Activated CD4-positive, alpha-beta T cell treated with anti-CD3 and anti-CD28 coated beads for 36 hours (primary cell): Measurements from ENCODE around the gene MEIOB. TPM values are rescaled to one million over a fixed set of nuclear protein-coding genes. Genes with fewer than 3 reads are reported as not detected.
"Not testable (repeated sequence)": the region's sequence is repeated elsewhere in the genome, so short reads cannot be mapped to it uniquely, and the experiment has no call there.

Experiments
- ATAC-seq: fragments of 200-7000 bp; cut with Tn5 transposase; one replicate; pipeline ENCODE4 v1.10.0; 2021; ENCODE audit warnings: mild to moderate bottlenecking, moderate library complexity
- CTCF ChIA-PET: fragments of 350-600 bp; sonication (Branson Sonifier 250); formaldehyde crosslinking; loops from one replicate; lab custom pipeline; 2021; ENCODE audit warnings: antibody characterized with exemption; lab: Charles Lee
- POLR2A ChIA-PET: fragments of 350-600 bp; sonication (Branson Sonifier 250); formaldehyde crosslinking; loops from one replicate; lab custom pipeline; 2021; ENCODE audit warnings: antibody characterized with exemption, inconsistent platforms; lab: Charles Lee
- DNase-seq: peaks from one replicate; pipeline ENCODE4 v3.0.0-alpha.2; 2020
- H3K27ac Mint-ChIP-seq: one replicate; pipeline ENCODE4 v1.8.0; 2021; ENCODE audit warnings: mixed read lengths
- H3K27me3 Mint-ChIP-seq: one replicate; pipeline ENCODE4 v1.8.0; 2021; ENCODE audit warnings: mixed read lengths
- H3K36me3 Mint-ChIP-seq: one replicate; pipeline ENCODE4 v1.8.0; 2021; ENCODE audit warnings: low read depth, mixed read lengths
- H3K4me1 Mint-ChIP-seq: one replicate; pipeline ENCODE4 v1.8.0; 2021; ENCODE audit warnings: mixed read lengths
- H3K4me3 Mint-ChIP-seq: one replicate; pipeline ENCODE4 v1.8.0; 2021; ENCODE audit warnings: mild to moderate bottlenecking, moderate library complexity, mixed read lengths
- H3K9me3 Mint-ChIP-seq: one replicate; pipeline ENCODE4 v1.8.0; 2021; ENCODE audit warnings: low read depth, mixed read lengths
- intact Hi-C, 2 experiments: fragments of 100-400 bp; cut with DNase I in 1 of 2; cut with micrococcal nuclease in 1 of 2; formaldehyde crosslinking; loops; one replicate each; pipeline versions ENCODE4 v1.14.2 to v1.15.1; 2022 to 2024; cut with DNase I, micrococcal nuclease
- total RNA-seq, 2 experiments: library from RNA; stranded (reverse); gene quantifications; one replicate each; pipeline ENCODE4 v1.2.3, GENCODE V29; 2021

Gene MEIOB
- total RNA-seq, 2 experiments from 2014 or later, result 0.14 to 0.21 TPM

- intact Hi-C loops, result no loop called here
- Mint-ChIP-seq H3K36me3 (no peaks in the 10 kb centered on the region), H3K27ac (no peak overlapping the region), H3K4me3 (no peak overlapping the region), H3K27me3 (peaks cover 5% of the 10 kb centered on the region), H3K9me3 (no peaks in the 10 kb centered on the region), H3K4me1 (no peaks in the 10 kb centered on the region)
- ATAC-seq, result no peak
- DNase-seq, result no peak
- ChIA-PET CTCF (interaction anchor here (0.6 kb wide), 1 partner anchor 933 kb away, joined by 4 read pairs; no protein-coding TSS in a partner anchor), POLR2A (no interaction called here)
These were observed 18.2 kb upstream of the MEIOB start for GRCh38 chr16:1890024-1890707.

DNA sequence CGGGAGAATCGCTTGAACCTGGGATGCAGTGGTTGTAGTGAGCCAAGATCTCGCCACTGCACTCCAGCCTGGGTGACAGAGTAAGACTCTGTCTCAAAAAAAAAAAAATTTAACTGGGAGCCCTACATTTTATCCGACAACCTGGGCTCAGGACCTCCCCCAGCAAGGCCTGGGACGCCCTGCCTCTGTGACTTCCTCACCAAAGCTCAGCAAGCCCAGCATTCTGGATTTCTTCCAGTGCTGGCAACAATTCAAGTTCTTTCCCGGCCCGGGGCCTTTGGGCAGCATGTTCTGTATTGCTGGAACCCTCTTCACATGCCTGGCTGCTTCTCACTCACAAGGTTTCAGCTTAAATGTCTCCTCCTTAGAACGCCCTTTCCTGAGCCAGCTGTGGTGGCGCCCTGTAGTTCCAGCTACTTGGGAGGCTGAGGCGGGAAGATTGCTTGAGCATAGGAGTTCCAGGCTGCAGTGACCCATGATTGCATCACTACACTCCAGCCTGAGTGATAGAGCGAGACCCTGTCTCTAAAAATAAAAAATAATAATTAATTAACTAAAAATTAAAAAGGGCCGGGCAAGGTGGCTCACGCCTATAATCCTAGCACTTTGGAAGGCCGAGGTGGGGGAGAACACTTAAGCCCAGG is 15.9 kb upstream of the MEIOB start:
- no peak for ATAC-seq
- H3K9me3 Mint-ChIP-seq, result no peaks in the 10 kb centered on the region
- peaks cover 8% of the 10 kb centered on the region for H3K27me3 Mint-ChIP-seq
- intact Hi-C loops, result no loop called here
- ChIA-PET CTCF (interaction anchor here (0.8 kb wide), 1 partner anchor 19 kb away, joined by 3 read pairs; no protein-coding TSS in a partner anchor), POLR2A (no interaction called here)
- H3K4me3 Mint-ChIP-seq, result no peak overlapping the region
- no peaks in the 10 kb centered on the region for H3K4me1 Mint-ChIP-seq
- no peak overlapping the region for H3K27ac Mint-ChIP-seq
- no peaks in the 10 kb centered on the region for H3K36me3 Mint-ChIP-seq
- DNase-seq, result no peak

- intact Hi-C loops, result no loop called here
- H3K9me3 Mint-ChIP-seq, result no peaks in the 10 kb centered on the region
- H3K4me1 Mint-ChIP-seq, result no peaks in the 10 kb centered on the region
- no peak overlapping the region for H3K4me3 Mint-ChIP-seq
- no peak for DNase-seq
- ChIA-PET CTCF (interaction anchor here (1.1 to 1.6 kb wide), 2 partner anchors 23 to 44 kb away, joined by 3 to 6 read pairs; no protein-coding TSS in a partner anchor), POLR2A (no interaction called here)
- H3K27me3 Mint-ChIP-seq, result peaks cover 6% of the 10 kb centered on the region
- H3K36me3 Mint-ChIP-seq, result no peaks in the 10 kb centered on the region
- ATAC-seq, result no peak
- no peak overlapping the region for H3K27ac Mint-ChIP-seq
These were observed 12.9 kb upstream of the MEIOB start for GRCh38 chr16:1884889-1885288.

DNA sequence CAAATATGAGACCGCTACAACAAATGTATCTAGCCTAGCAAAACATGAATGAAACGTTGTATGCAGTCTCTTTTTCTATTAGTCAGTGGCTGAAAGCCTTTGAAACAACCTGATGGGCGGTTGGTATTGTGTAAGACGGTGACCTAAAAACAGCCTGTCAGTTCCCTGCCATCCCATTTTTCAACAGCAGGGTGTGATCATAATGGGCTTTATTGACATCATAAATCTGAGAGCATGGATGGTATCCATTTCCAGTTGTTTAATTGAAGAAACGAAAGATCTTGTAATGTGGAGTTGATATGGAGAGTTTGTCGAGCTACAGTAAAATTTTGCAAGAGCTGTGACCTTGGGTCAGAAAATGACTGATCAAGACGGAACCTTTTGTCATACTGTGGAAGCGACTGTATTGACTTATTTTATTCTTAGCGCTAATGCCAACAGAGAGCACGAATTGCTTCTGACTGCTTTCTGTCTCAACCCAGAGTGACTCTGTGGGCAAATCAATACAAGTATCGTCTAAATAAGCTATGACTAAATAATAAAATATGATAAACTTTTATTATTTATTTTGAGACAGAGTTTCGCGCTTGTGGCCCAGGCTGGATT is 12.3 kb upstream of the MEIOB start:
- Mint-ChIP-seq H3K4me3 (no peak overlapping the region), H3K36me3 (no peaks in the 10 kb centered on the region), H3K27ac (no peak overlapping the region), H3K9me3 (no peaks in the 10 kb centered on the region), H3K27me3 (peaks cover 6% of the 10 kb centered on the region), H3K4me1 (no peaks in the 10 kb centered on the region)
- ChIA-PET POLR2A (no interaction called here), CTCF (interaction anchor here (1.1 to 1.6 kb wide), 2 partner anchors 22 to 44 kb away, joined by 3 to 6 read pairs; no protein-coding TSS in a partner anchor)
- peak; percentile 44 for ATAC-seq
- peak; percentile 27 for DNase-seq
- intact Hi-C loops, result no loop called here

DNA sequence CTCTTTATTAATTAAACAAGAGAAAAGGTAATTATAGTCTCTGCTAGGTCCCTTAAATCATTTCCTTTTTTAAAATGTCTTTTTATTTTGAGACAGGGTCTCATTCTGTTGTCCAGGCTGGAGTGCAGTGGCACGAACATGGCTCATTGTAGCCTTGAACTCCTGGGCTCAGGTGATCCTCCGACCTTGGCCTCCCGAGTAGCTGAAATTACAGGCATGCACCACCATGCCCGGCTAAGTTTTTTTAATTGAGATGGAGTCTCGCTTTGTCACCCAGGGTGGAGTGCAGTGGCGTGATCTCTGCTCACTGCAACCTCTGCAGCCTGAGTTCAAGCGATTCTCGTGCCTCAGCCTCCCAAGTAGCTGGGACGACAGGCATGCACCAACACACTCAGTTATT is 9.2 kb upstream of the MEIOB start:
- DNase-seq, H3K9me3 Mint-ChIP-seq, H3K36me3 Mint-ChIP-seq, intact Hi-C loops, POLR2A ChIA-PET, H3K27ac Mint-ChIP-seq, H3K4me1 Mint-ChIP-seq, ATAC-seq, H3K4me3 Mint-ChIP-seq: not testable (repeated sequence)
- CTCF ChIA-PET, result interaction anchor here (0.9 kb wide), 1 partner anchor 12 kb away, joined by 3 read pairs; no protein-coding TSS in a partner anchor
- peaks cover 11% of the 10 kb centered on the region for H3K27me3 Mint-ChIP-seq

DNA sequence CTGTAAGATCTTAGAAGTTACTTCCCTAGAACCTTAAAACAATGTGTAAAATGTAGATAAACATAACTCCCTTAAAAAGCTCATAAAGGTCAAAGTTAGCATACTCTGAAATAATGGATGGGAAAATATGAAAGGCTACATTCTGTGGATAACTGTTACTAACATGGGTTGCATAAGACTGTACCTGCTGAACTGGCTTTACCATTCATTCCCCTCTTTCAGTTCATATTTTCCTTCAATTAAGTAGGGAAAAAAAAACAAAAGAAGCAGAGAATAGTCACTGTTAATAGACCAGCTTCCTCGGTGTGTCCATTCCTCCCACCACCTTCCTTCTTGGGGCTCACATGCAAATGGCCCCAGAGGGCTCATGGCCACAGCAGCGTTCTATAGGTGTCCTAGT is 7.5 kb upstream of the MEIOB start:
- ATAC-seq (no peak), DNase-seq (no peak)
- intact Hi-C loops, result no loop called here
- Mint-ChIP-seq H3K9me3 (no peaks in the 10 kb centered on the region), H3K27ac (no peak overlapping the region), H3K27me3 (peaks cover 14% of the 10 kb centered on the region), H3K36me3 (no peaks in the 10 kb centered on the region), H3K4me1 (no peaks in the 10 kb centered on the region), H3K4me3 (no peak overlapping the region)
- POLR2A ChIA-PET, result no interaction called here
- CTCF ChIA-PET, result no interaction called here

DNA sequence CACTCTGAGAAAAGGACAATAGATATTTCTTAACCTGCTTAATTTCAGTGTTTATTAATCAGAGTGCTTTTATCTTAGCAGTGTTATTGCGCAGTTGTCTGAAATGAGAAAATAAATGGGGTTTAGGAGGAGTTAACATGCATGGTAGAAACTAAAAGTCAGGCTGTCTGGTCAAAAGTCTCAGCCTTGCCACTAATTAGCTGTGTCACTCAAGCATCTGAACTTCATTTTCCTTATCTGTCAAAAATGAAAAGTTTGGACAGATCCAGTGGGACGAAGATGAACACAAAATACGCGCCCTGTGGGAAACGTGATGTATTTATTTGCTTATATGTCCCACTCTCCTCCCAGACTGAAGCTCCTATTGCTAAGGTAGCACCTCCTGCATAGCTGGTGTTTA is 6.3 kb upstream of the MEIOB start:
- no peak for DNase-seq
- ChIA-PET POLR2A (interaction anchor here (0.5 kb wide), 1 partner anchor 94 kb away, joined by 4 read pairs; no protein-coding TSS in a partner anchor), CTCF (interaction anchor here (1.5 to 1.9 kb wide), 2 partner anchors 9 to 51 kb away, joined by 5 read pairs; no protein-coding TSS in a partner anchor)
- intact Hi-C loops, result no loop called here
- Mint-ChIP-seq H3K4me1 (no peaks in the 10 kb centered on the region), H3K4me3 (no peak overlapping the region), H3K9me3 (no peaks in the 10 kb centered on the region), H3K36me3 (no peaks in the 10 kb centered on the region), H3K27ac (no peak overlapping the region), H3K27me3 (peaks cover 17% of the 10 kb centered on the region)
- no peak for ATAC-seq

- DNase-seq (no peak), ATAC-seq (no peak)
- Mint-ChIP-seq H3K27me3 (peaks cover 17% of the 10 kb centered on the region), H3K36me3 (no peaks in the 10 kb centered on the region), H3K4me3 (no peak overlapping the region), H3K4me1 (no peaks in the 10 kb centered on the region), H3K27ac (no peak overlapping the region), H3K9me3 (no peaks in the 10 kb centered on the region)
- ChIA-PET CTCF (interaction anchor here (1.5 to 2.6 kb wide), 3 partner anchors 9 to 51 kb away, joined by 5 to 6 read pairs (median 5); no protein-coding TSS in a partner anchor), POLR2A (no interaction called here)
- intact Hi-C loops, result no loop called here
These were observed 5.8 kb upstream of the MEIOB start for GRCh38 chr16:1877804-1878203.

DNA sequence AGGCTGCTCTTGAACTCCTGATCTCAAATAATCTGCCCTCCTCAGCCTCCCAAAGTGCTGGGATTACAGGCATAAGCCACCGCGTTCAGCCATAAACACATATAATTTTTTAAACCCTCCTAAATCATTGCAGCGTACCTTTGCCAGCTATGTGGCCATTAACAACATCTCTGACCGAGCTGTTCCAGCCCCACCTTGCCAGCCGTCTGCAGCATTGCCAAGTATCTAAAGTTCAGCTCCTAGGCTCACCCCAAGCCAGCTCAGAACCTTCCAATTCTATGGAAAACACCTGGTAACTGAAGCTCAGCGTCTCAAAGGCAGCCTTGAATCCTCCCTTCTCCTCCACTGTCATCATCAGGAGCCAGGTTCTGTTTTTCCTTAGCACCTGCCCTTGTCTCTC is 5.1 kb upstream of the MEIOB start:
- Mint-ChIP-seq H3K4me3 (no peak overlapping the region), H3K27me3 (peaks cover 23% of the 10 kb centered on the region), H3K27ac (no peak overlapping the region), H3K9me3 (no peaks in the 10 kb centered on the region), H3K36me3 (no peaks in the 10 kb centered on the region), H3K4me1 (peaks cover 3% of the 10 kb centered on the region)
- intact Hi-C loops, result no loop called here
- ChIA-PET CTCF (interaction anchor here (0.9 to 2.6 kb wide), 3 partner anchors 8 to 15 kb away, joined by 4 to 6 read pairs (median 5); no protein-coding TSS in a partner anchor), POLR2A (no interaction called here)
- no peak for ATAC-seq
- no peak for DNase-seq

DNA sequence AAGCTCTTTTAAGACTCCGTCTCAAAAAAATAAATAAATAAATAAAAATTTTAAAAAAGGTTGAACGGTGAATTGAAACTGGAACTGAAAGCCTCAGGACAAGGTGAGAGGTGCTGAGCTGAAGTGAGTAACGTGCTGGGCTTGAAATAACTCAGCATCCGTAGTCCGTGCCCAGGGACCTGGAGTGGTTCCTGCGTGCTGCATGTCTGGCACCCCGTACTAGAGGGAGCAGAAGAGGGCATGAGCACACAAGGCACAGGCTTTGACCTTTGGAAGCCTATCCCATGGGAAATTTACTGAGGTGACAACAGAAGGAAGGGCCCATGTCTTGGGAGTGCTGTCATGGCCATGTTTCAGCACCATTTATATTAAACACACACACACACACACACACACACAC is 4.5 kb upstream of the MEIOB start:
- Mint-ChIP-seq H3K4me3 (no peak overlapping the region), H3K4me1 (peaks cover 3% of the 10 kb centered on the region), H3K36me3 (no peaks in the 10 kb centered on the region), H3K27me3 (peaks cover 22% of the 10 kb centered on the region), H3K27ac (no peak overlapping the region), H3K9me3 (no peaks in the 10 kb centered on the region)
- ChIA-PET POLR2A (interaction anchor here (0.7 kb wide), 1 partner anchor 451 kb away, joined by 3 read pairs; no protein-coding TSS in a partner anchor), CTCF (interaction anchor here (0.9 to 2.6 kb wide), 3 partner anchors 9 to 19 kb away, joined by 4 to 6 read pairs (median 4); no protein-coding TSS in a partner anchor)
- intact Hi-C loops, result no loop called here
- DNase-seq, result peak; percentile 39
- ATAC-seq, result peak; percentile 78

DNA sequence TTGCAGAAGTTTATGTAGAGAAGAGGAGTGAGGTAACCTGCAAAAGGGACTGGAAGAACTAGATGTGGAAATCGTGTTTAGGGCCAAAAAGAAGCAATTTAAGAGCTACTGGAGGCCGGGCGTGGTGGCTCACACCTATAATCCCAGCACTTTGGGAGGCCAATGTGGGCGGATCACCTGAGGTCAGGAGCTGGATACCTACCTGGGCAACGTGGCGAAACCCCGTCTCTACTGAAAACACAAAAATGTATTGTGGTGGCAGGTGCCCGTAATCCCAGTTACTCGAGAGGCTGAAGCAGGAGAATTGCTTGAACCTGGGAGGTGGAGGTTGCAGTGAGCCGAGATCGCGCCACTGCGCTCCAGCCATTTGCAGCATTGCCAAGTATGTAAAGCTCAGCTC is 4.1 kb upstream of the MEIOB start:
- peaks cover 22% of the 10 kb centered on the region for H3K27me3 Mint-ChIP-seq
- ChIA-PET POLR2A (interaction anchor here (0.7 kb wide), 2 partner anchors 109 to 452 kb away, joined by 3 read pairs; no protein-coding TSS in a partner anchor), CTCF (interaction anchor here (1.0 to 2.6 kb wide), 2 partner anchors 14 to 19 kb away, joined by 4 to 6 read pairs; no protein-coding TSS in a partner anchor)
- DNase-seq, H3K4me1 Mint-ChIP-seq, ATAC-seq, H3K36me3 Mint-ChIP-seq, intact Hi-C loops, H3K27ac Mint-ChIP-seq, H3K4me3 Mint-ChIP-seq, H3K9me3 Mint-ChIP-seq: not testable (repeated sequence)
